ENCODE results near the gene HSP90AB1. TPM values are rescaled to one million over a fixed set of nuclear protein-coding genes. Genes with fewer than 3 reads are reported as not detected.
A peak's percentile ranks its signal among the peaks of the same experiment; 100 is the strongest.

Gene HSP90AB1
- total RNA-seq, 4 donors from 2014 or later, result 556 to 669 (median 586) TPM

- Histone ChIP-seq H3K9me3 (no peaks in the 10 kb centered on the region), H3K27ac (peak overlapping the region in 2 of 3 donors; percentile 94 to 97), H3K27me3 (no peaks in the 10 kb centered on the region), H3K4me3 (replicated peaks in 1 of 3) (peak overlapping the region; percentile 43 to 95 (median 92)), H3K36me3 (peaks cover 40 to 47% of the 10 kb centered on the region in 2 donors), H3K4me1 (peaks cover 5 to 14% of the 10 kb centered on the region in 2 donors)
- 26 to 39% methylated on average over 12 to 15 of the region's 15 CpGs for WGBS, 2 donors
- TF ChIP-seq POLR2A (IDR thresholded peaks at IDR 0.05) (no peak), CTCF (IDR thresholded peaks at IDR 0.05) (no peak)
- DNase-seq, result peak; percentile 13 to 27
- intact Hi-C loops (cut with DNase I), result loop anchor here (5.0 kb wide), 1 partner anchor 84 kb away; no protein-coding TSS in a partner anchor
These were observed 9.2 kb downstream of the HSP90AB1 start for GRCh38 chr6:44255871-44256774.

GRCh38 chr6:44256775-44257024 is 9.8 kb downstream of the HSP90AB1 start:
- peak overlapping the region; percentile 43 to 95 (median 92) for H3K4me3 ChIP-seq (replicated peaks in 1 of 3)
- no peaks in the 10 kb centered on the region for H3K27me3 ChIP-seq
- peaks cover 34 to 41% of the 10 kb centered on the region in 2 donors for H3K36me3 ChIP-seq
- WGBS, 2 donors, result 1 to 4% methylated on average over 10 to 12 of the region's 12 CpGs
- H3K4me1 ChIP-seq, result peaks cover 5 to 14% of the 10 kb centered on the region in 2 donors
- H3K9me3 ChIP-seq, result no peaks in the 10 kb centered on the region
- peak overlapping the region in 2 of 3 donors; percentile 94 to 97 for H3K27ac ChIP-seq
- no peak for DNase-seq
- intact Hi-C loops (cut with DNase I), result loop anchor here (5.0 kb wide), 1 partner anchor 84 kb away; no protein-coding TSS in a partner anchor
- TF ChIP-seq CTCF (IDR thresholded peaks at IDR 0.05) (no peak), POLR2A (IDR thresholded peaks at IDR 0.05) (no peak)

GRCh38 chr6:44257025-44257752 is 10.3 kb downstream of the HSP90AB1 start, which contains the start of gene SLC35B2:
Gene SLC35B2, minus strand, starts transcription at chr6:44257528. Its CDS starts 118 bp downstream, at chr6:44257410.
- Histone ChIP-seq H3K9me3 (no peaks in the 10 kb centered on the region), H3K4me1 (peaks cover 5 to 15% of the 10 kb centered on the region in 2 donors), H3K27me3 (no peaks in the 10 kb centered on the region), H3K36me3 (peaks cover 29 to 36% of the 10 kb centered on the region in 2 donors), H3K27ac (peak within 1 kb of the TSS; percentile 81 to 97 (median 94)), H3K4me3 (replicated peaks in 1 of 3) (peak within 1 kb of the TSS; percentile 43 to 95 (median 92))
- WGBS, 2 donors, result 0 to 6% methylated on average over 3 to 9 of the region's 80 CpGs
- TF ChIP-seq CTCF (IDR thresholded peaks at IDR 0.05), result peak in 4 of 6 experiments; percentile 56 to 98 (median 83)
- TF ChIP-seq POLR2A (IDR thresholded peaks at IDR 0.05), result peak in 1 of 2 donors; percentile 66
- intact Hi-C loops (cut with DNase I), result loop anchor here (5.0 kb wide), 1 partner anchor 85 kb away; no protein-coding TSS in a partner anchor
- peak; percentile 70 to 81 for DNase-seq

GRCh38 chr6:44257753-44258324 is 10.9 kb downstream of the HSP90AB1 start:
- H3K36me3 ChIP-seq, result peaks cover 23 to 30% of the 10 kb centered on the region in 2 donors
- H3K27ac ChIP-seq, result peak overlapping the region in 2 of 3 donors; percentile 94 to 97
- H3K9me3 ChIP-seq, result no peaks in the 10 kb centered on the region
- no peak for DNase-seq
- intact Hi-C loops (cut with DNase I), result loop anchor here (5.0 kb wide), 1 partner anchor 86 kb away; no protein-coding TSS in a partner anchor
- H3K27me3 ChIP-seq, result no peaks in the 10 kb centered on the region
- peak overlapping the region in 1 of 3 donors; percentile 92 for H3K4me3 ChIP-seq (replicated peaks in 1 of 3)
- WGBS, 2 donors, result 27 to 30% methylated on average over 15 of the region's 15 CpGs
- peak in 1 of 6 experiments; percentile 38 for TF ChIP-seq CTCF (IDR thresholded peaks at IDR 0.05)
- TF ChIP-seq POLR2A (IDR thresholded peaks at IDR 0.05), result no peak
- peaks cover 10 to 22% of the 10 kb centered on the region in 2 donors for H3K4me1 ChIP-seq
